AG04449 (cell line): ENCODE results near the gene MYD88.
"Not testable (repeated sequence)": the region's sequence is repeated elsewhere in the genome, so short reads cannot be mapped to it uniquely, and the experiment has no call there.

Experiments used
- CTCF ChIA-PET: fragments of 350-600 bp; formaldehyde crosslinking; extraction: SDS; loops from one replicate; lab custom pipeline; 2021; ENCODE audit warnings: antibody characterized with exemption; lab: Yijun Ruan, JAX
- POLR2A ChIA-PET: fragments of 400-600, 350-600 bp; formaldehyde crosslinking; extraction: SDS; loops from one replicate; lab custom pipeline; 2020; ENCODE audit warnings: antibody characterized with exemption, inconsistent platforms; lab: Yijun Ruan, JAX
- DNase-seq: peaks from one replicate; pipeline ENCODE4 v3.0.0-alpha.2; 2010; ENCODE audit warnings: low read depth, low spot score
- H3K4me3 ChIP-seq: 2 replicates; pipeline ENCODE4 v1.5.1; 2011; ENCODE audit warnings: low read depth, mild to moderate bottlenecking, control low read depth, low read length
- CTCF ChIP-seq: IDR thresholded peaks from one replicate; pipeline ENCODE4 v1.5.1; 2011; ENCODE audit warnings: mild to moderate bottlenecking, moderate library complexity, low read length, control low read depth, inconsistent platforms; ENCODE audit not compliant: insufficient read depth; ENCODE audit errors: missing control alignments

Gene MYD88

GRCh38 chr3:38133557-38134405 lies 4.7 kb upstream of the MYD88 start:
- no peak for DNase-seq
- TF ChIP-seq CTCF, result no peak
- H3K4me3 ChIP-seq, result no peak overlapping the region
- POLR2A ChIA-PET, result interaction anchor here (1.1 kb wide), 1 partner anchor 363 kb away, joined by 4 read pairs; no protein-coding TSS in a partner anchor
- CTCF ChIA-PET, result interaction anchor here (1.1 to 2.2 kb wide), 5 partner anchors 12 to 213 kb away, joined by 3 to 8 read pairs (median 4); partner anchors contain the start of gene XYLB

- POLR2A ChIA-PET, DNase-seq, H3K4me3 ChIP-seq: not testable (repeated sequence)
- CTCF ChIA-PET, result interaction anchor here (1.3 kb wide), 1 partner anchor 210 kb away, joined by 3 read pairs; no protein-coding TSS in a partner anchor
Measured at GRCh38 chr3:38134517-38135143, 3.8 kb upstream of the MYD88 start.

- H3K4me3 ChIP-seq, result peak overlapping the region; percentile 90
- DNase-seq, result not testable (repeated sequence)
- CTCF ChIA-PET, result interaction anchor here (1.4 to 2.9 kb wide), 4 partner anchors 27 to 345 kb away, joined by 4 to 15 read pairs (median 6); partner anchors contain the start of gene XYLB
- POLR2A ChIA-PET, result interaction anchor here (1.7 kb wide), 1 partner anchor 30 kb away, joined by 24 read pairs; the partner anchor contains the start of gene OXSR1
Measured at GRCh38 chr3:38135621-38136277, 2.7 kb upstream of the MYD88 start.

- CTCF ChIA-PET, result interaction anchor here (0.7 to 2.9 kb wide), 8 partner anchors 17 to 344 kb away, joined by 3 to 15 read pairs (median 6); partner anchors contain the start of gene XYLB
- H3K4me3 ChIP-seq, result peak overlapping the region; percentile 90
- no peak for DNase-seq
- no peak for TF ChIP-seq CTCF
- POLR2A ChIA-PET, result interaction anchor here (0.8 to 1.8 kb wide), 7 partner anchors 8 to 111 kb away, joined by 3 to 24 read pairs (median 4); partner anchors contain the start of gene OXSR1
Measured at GRCh38 chr3:38136393-38136776, 2.1 kb upstream of the MYD88 start.

GRCh38 chr3:38136777-38137614 lies 1.5 kb upstream of the MYD88 start, which contains the start of gene ACAA1:
Gene ACAA1, minus strand, starts transcription at chr3:38137127. Its CDS starts 92 bp downstream, at chr3:38137035.
- peak; percentile 90 for DNase-seq
- no peak for TF ChIP-seq CTCF
- peak within 1 kb of the TSS; percentile 90 for H3K4me3 ChIP-seq
- CTCF ChIA-PET, result interaction anchor here (0.7 to 2.9 kb wide), 10 partner anchors 18 to 343 kb away, joined by 3 to 15 read pairs (median 6); partner anchors contain the start of gene XYLB
- POLR2A ChIA-PET, result interaction anchor here (0.6 to 1.8 kb wide), 11 partner anchors 9 to 453 kb away, joined by 3 to 24 read pairs (median 3); partner anchors contain the start of gene OXSR1

- peak overlapping the region; percentile 80 for H3K4me3 ChIP-seq
- ChIA-PET POLR2A (interaction anchor here (0.6 to 1.8 kb wide), 9 partner anchors 10 to 452 kb away, joined by 3 to 24 read pairs (median 4); partner anchors contain the start of gene OXSR1), CTCF (interaction anchor here (1.0 to 2.9 kb wide), 8 partner anchors 19 to 343 kb away, joined by 3 to 15 read pairs (median 7); partner anchors contain the start of gene XYLB)
- TF ChIP-seq CTCF, result peak; percentile 27
- DNase-seq, result peak; percentile 24
Measured at GRCh38 chr3:38137615-38138348, 679 bp upstream of the MYD88 start.
